Spleen (tissue), 7 donors: ENCODE measurements around the gene INPP1.

Source experiments
- POLR2A ChIP-seq, 3 donors: fragments of 450-650 bp; IDR thresholded peaks; one replicate each; pipeline ENCODE4 v1.5.1; 2017; ENCODE audit warnings: antibody characterized with exemption in 3 of 3, mild to moderate bottlenecking in 1 of 3
- TF ChIP-seq, protein P1 (sequence below), 11 experiments: fragments of 200-600 bp in 7 of 11; fragments of 450-650 bp in 4 of 11; sonication (generic) in 4 of 11; IDR thresholded peaks in 8 of 11; conservative IDR thresholded peaks in 3 of 11; 1 replicate in 7 of 11; 2 replicates in 4 of 11; pipeline versions ENCODE4 v1.4.0 to v1.8.0; 2016 to 2021; ENCODE audit warnings: antibody characterized with exemption in 11 of 11, inconsistent platforms in 4 of 11, mild to moderate bottlenecking in 1 of 11
- donor health status: DM: no; HTN: no; CAD: no; lungs with moderate emphysema.
- donor health status: DM: no; HTN: no; CAD: no.
- donor health status: DM: no; HTN: no; CAD: no.

- no peak for TF ChIP-seq POLR2A (IDR thresholded peaks at IDR 0.05)
- TF ChIP-seq, protein P1, sequence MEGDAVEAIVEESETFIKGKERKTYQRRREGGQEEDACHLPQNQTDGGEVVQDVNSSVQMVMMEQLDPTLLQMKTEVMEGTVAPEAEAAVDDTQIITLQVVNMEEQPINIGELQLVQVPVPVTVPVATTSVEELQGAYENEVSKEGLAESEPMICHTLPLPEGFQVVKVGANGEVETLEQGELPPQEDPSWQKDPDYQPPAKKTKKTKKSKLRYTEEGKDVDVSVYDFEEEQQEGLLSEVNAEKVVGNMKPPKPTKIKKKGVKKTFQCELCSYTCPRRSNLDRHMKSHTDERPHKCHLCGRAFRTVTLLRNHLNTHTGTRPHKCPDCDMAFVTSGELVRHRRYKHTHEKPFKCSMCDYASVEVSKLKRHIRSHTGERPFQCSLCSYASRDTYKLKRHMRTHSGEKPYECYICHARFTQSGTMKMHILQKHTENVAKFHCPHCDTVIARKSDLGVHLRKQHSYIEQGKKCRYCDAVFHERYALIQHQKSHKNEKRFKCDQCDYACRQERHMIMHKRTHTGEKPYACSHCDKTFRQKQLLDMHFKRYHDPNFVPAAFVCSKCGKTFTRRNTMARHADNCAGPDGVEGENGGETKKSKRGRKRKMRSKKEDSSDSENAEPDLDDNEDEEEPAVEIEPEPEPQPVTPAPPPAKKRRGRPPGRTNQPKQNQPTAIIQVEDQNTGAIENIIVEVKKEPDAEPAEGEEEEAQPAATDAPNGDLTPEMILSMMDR (IDR thresholded peaks at IDR 0.05 in 8 of 11, conservative IDR thresholded peaks at IDR 0.05 in 3 of 11), result no peak
Measured at GRCh38 chr2:190360561-190360960, 17.2 kb downstream of the INPP1 start.
